Astrocyte of the cerebellum (primary cell): ENCODE data around the gene SOHLH1.

Experiments
- DNase-seq: peaks from one replicate; pipeline ENCODE4 v3.0.0-alpha.2; 2011; ENCODE audit warnings: low read depth
- H3K4me3 ChIP-seq: 2 replicates; pipeline ENCODE4 v1.5.1; 2011; ENCODE audit warnings: mild to moderate bottlenecking, low read depth, low read length, moderate library complexity
- CTCF ChIP-seq: IDR thresholded peaks from 2 replicates; pipeline ENCODE4 v1.5.1; 2012; ENCODE audit warnings: low read length, low read depth, moderate library complexity, mild to moderate bottlenecking; ENCODE audit errors: missing control alignments
- in situ Hi-C: cut with HindIII; loops from 2 replicates; pipeline ENCODE4 v1.10.0; 2017; ENCODE audit warnings: low sequenced_read_pairs

SOHLH1 gene

GRCh38 chr9:135705376-135705775 lies 6.1 kb upstream of the SOHLH1 start:
- no peak for DNase-seq
- no peak overlapping the region for H3K4me3 ChIP-seq
- no peak for TF ChIP-seq CTCF
- in situ Hi-C loops = no loop called here

DNA sequence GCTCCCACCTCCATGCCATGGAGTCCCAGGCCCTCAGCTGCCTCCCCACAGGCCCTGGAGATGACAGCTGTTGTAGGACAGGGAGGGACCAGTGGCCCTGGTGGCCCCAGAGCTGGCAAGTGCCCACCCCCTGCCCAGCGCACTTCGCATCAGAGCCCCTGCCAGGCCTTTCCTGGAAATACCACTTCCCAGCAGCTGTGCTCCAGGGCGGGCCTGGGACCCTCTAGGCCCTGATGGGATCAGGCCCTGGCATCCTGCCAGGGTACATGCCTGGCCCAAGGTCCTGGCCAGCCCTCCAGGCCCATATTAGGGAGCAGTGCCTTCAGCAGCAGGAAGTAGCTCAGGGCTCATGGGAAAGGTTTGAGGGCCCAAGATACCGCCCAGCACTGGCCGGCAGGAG lies 5.2 kb upstream of the SOHLH1 start:
- TF ChIP-seq CTCF = no peak
- H3K4me3 ChIP-seq = no peak overlapping the region
- in situ Hi-C loops = no loop called here
- DNase-seq = no peak

- TF ChIP-seq CTCF = no peak
- in situ Hi-C loops = no loop called here
- no peak for DNase-seq
- no peak overlapping the region for H3K4me3 ChIP-seq
These were observed 4.4 kb upstream of the SOHLH1 start for GRCh38 chr9:135703726-135704125.

- in situ Hi-C loops = no loop called here
- DNase-seq = no peak
These were observed 2.9 kb upstream of the SOHLH1 start, which contains the start of gene KCNT1 for GRCh38 chr9:135701959-135702721. Gene KCNT1, plus strand, starts transcription at chr9:135702185. Its CDS starts 74 bp downstream, at chr9:135702259.

DNA sequence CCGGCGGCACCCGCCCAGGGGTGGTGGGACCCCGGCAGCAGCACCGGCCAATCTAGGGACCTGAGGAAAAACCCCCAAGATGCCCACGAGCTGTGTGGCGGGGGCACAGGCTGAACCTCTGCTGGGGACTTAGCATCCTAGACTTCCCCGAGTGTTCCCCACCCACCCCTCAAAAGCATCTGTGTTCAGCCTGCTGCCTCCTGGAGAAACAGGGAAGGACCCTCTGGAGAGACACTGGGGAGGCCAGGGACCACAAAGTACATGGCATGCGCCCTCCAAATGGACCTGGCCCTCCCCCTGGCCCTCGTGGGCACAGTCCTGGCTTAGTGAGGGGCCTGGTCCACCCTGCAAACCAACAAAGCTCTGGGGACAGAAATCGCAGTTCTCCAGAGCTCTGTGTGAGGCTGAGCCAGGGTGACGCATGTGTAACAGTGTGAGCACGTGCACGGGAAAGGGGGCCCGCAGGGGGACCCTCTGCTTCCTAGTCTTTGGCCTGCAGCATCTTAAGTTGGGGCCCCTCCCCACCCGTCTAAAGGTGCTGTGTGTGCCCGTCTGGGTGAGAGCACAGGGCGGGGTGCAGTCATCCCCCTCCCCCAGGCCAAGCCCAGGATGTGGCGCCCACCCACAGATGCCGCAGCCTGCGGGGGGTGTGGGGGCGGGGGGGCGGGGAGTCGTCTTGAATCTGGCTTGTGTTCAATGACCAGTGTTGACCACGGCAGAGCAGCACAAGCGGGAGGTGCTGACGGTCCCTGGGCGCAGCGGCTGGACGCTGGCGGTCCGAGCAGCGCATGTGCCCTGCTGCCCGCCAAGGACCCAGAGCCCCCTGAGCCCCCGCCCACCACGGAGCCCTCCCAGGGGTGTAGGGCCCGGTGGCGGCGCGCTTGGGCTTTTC lies 2.0 kb upstream of the SOHLH1 start:
- no peak for TF ChIP-seq CTCF
- no peak overlapping the region for H3K4me3 ChIP-seq
- in situ Hi-C loops = no loop called here
- DNase-seq = no peak

More at GRCh38 chr9:135701959-135702721, 2.9 kb upstream of the SOHLH1 start, which contains the start of gene KCNT1:
- peak; percentile 77 for TF ChIP-seq CTCF
- no peak within 1 kb of the TSS for H3K4me3 ChIP-seq

GRCh38 chr9:135700525-135700924 lies 1.2 kb upstream of the SOHLH1 start:
- in situ Hi-C loops = no loop called here
- no peak for TF ChIP-seq CTCF
- no peak overlapping the region for H3K4me3 ChIP-seq
- DNase-seq = no peak
